Testis (tissue), 3 donors: ENCODE data around the gene TMED1. TPM values are rescaled to one million over a fixed set of nuclear protein-coding genes. Genes with fewer than 3 reads are reported as not detected.

Experiments used
- DNase-seq: peaks from one replicate; pipeline ENCODE4 v3.0.0-alpha.2; 2019
- H3K27ac ChIP-seq, 2 donors: fragments of 200-600 bp; sonication (generic); one replicate each; pipeline ENCODE4 v1.5.1; 2019
- H3K27me3 ChIP-seq: fragments of 200-600 bp; sonication (generic); one replicate; pipeline ENCODE4 v1.5.1; 2019
- H3K36me3 ChIP-seq: fragments of 200-600 bp; sonication (generic); one replicate; pipeline ENCODE4 v1.5.1; 2017; ENCODE audit warnings: low read depth; ENCODE audit errors: missing control alignments
- H3K4me1 ChIP-seq: fragments of 200-600 bp; sonication (generic); one replicate; pipeline ENCODE4 v1.5.1; 2019
- H3K4me3 ChIP-seq, 2 donors: fragments of 200-600 bp; sonication (generic); one replicate each; pipeline ENCODE4 v1.5.1; 2017 to 2019
- H3K9me3 ChIP-seq: fragments of 200-600 bp; sonication (generic); one replicate; pipeline ENCODE4 v1.5.1; 2017
- POLR2A ChIP-seq: fragments of 450-650 bp; IDR thresholded peaks from one replicate; pipeline ENCODE4 v1.6.1; 2017; ENCODE audit warnings: antibody characterized with exemption, mild to moderate bottlenecking, moderate library complexity
- WGBS, 2 donors: methylation state at CpG; one replicate each; pipeline ENCODE4 v1.1.5; 2018; 5-methylcytosine and 5-hydroxymethylcytosine counted together
- intact Hi-C: fragments of 100-400 bp; cut with DNase I; formaldehyde crosslinking; loops from one replicate; pipeline ENCODE4 v1.15.1; 2023; ENCODE audit warnings: low total_unique reads
- polyA plus RNA-seq: library from polyadenylated mRNA; stranded (reverse); fragments of 350-450 nt; fragmentation: Illumina TruSeq; extraction: RNeasy Lipid Tissue Mini Kit (QIAGEN cat#74804); gene quantifications from one replicate; pipeline ENCODE4 v1.2.3, GENCODE V29; 2014; ENCODE audit warnings: low read depth, low replicate concordance; ENCODE audit not compliant: insufficient read depth
- total RNA-seq, 2 donors: library from RNA; depleted of rRNA; stranded (reverse); fragments of >200 nt; gene quantifications; one replicate each; pipeline ENCODE4 v1.2.3, GENCODE V29; 2016
- TF ChIP-seq, protein P1 (sequence below), 3 experiments: fragments of 450-650 bp in 2 of 3; fragments of 200-600 bp in 1 of 3; sonication (generic) in 1 of 3; IDR thresholded peaks; one replicate each; pipeline ENCODE4 v1.5.1; 2016 to 2019; ENCODE audit warnings: antibody characterized with exemption in 3 of 3, mild to moderate bottlenecking in 2 of 3, moderate library complexity in 1 of 3

TMED1 gene
- total and polyA plus RNA-seq, 3 donors from 2014 or later, result 30.2 to 59.3 (median 34.0) TPM

GRCh38 chr19:10848230-10848856, 12.3 kb upstream of the TMED1 start, which contains the start of gene C19orf38:
Gene C19orf38, plus strand, starts transcription at chr19:10848415. Its CDS starts 94 bp downstream, at chr19:10848509.
- no peaks in the 10 kb centered on the region for H3K9me3 ChIP-seq
- DNase-seq, result no peak
- TF ChIP-seq POLR2A, result no peak
- TF ChIP-seq, protein P1, sequence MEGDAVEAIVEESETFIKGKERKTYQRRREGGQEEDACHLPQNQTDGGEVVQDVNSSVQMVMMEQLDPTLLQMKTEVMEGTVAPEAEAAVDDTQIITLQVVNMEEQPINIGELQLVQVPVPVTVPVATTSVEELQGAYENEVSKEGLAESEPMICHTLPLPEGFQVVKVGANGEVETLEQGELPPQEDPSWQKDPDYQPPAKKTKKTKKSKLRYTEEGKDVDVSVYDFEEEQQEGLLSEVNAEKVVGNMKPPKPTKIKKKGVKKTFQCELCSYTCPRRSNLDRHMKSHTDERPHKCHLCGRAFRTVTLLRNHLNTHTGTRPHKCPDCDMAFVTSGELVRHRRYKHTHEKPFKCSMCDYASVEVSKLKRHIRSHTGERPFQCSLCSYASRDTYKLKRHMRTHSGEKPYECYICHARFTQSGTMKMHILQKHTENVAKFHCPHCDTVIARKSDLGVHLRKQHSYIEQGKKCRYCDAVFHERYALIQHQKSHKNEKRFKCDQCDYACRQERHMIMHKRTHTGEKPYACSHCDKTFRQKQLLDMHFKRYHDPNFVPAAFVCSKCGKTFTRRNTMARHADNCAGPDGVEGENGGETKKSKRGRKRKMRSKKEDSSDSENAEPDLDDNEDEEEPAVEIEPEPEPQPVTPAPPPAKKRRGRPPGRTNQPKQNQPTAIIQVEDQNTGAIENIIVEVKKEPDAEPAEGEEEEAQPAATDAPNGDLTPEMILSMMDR (IDR thresholded peaks at IDR 0.05), result no peak
- H3K4me1 ChIP-seq, result no peaks in the 10 kb centered on the region
- no peak within 1 kb of the TSS for H3K27ac ChIP-seq
- no peak within 1 kb of the TSS for H3K4me3 ChIP-seq
- no peaks in the 10 kb centered on the region for H3K36me3 ChIP-seq
- intact Hi-C loops, result no loop called here
- WGBS, 2 donors, result 43 to 62% methylated on average over 13 to 14 of the region's 14 CpGs
- no peaks in the 10 kb centered on the region for H3K27me3 ChIP-seq

- Histone ChIP-seq H3K27ac (no peak overlapping the region), H3K36me3 (no peaks in the 10 kb centered on the region), H3K4me1 (no peaks in the 10 kb centered on the region), H3K4me3 (no peak overlapping the region), H3K9me3 (no peaks in the 10 kb centered on the region), H3K27me3 (no peaks in the 10 kb centered on the region)
- TF ChIP-seq, protein P1 (IDR thresholded peaks at IDR 0.05), result no peak
- TF ChIP-seq POLR2A, result no peak
- DNase-seq, result no peak
- intact Hi-C loops, result no loop called here
- 86 to 89% methylated on average over 2 of the region's 2 CpGs for WGBS, 2 donors
Measured at GRCh38 chr19:10846500-10847202, 10.6 kb upstream of the TMED1 start.

GRCh38 chr19:10842788-10843187, 6.8 kb upstream of the TMED1 start:
- DNase-seq, result no peak
- H3K27me3 ChIP-seq, result no peaks in the 10 kb centered on the region
- intact Hi-C loops, result no loop called here
- no peak for TF ChIP-seq POLR2A
- TF ChIP-seq, protein P1 (IDR thresholded peaks at IDR 0.05), result no peak
- no peaks in the 10 kb centered on the region for H3K9me3 ChIP-seq
- H3K27ac ChIP-seq, result no peak overlapping the region
- 87 to 90% methylated on average over 7 of the region's 7 CpGs for WGBS, 2 donors
- no peak overlapping the region for H3K4me3 ChIP-seq
- H3K36me3 ChIP-seq, result no peaks in the 10 kb centered on the region
- no peaks in the 10 kb centered on the region for H3K4me1 ChIP-seq

DNA sequence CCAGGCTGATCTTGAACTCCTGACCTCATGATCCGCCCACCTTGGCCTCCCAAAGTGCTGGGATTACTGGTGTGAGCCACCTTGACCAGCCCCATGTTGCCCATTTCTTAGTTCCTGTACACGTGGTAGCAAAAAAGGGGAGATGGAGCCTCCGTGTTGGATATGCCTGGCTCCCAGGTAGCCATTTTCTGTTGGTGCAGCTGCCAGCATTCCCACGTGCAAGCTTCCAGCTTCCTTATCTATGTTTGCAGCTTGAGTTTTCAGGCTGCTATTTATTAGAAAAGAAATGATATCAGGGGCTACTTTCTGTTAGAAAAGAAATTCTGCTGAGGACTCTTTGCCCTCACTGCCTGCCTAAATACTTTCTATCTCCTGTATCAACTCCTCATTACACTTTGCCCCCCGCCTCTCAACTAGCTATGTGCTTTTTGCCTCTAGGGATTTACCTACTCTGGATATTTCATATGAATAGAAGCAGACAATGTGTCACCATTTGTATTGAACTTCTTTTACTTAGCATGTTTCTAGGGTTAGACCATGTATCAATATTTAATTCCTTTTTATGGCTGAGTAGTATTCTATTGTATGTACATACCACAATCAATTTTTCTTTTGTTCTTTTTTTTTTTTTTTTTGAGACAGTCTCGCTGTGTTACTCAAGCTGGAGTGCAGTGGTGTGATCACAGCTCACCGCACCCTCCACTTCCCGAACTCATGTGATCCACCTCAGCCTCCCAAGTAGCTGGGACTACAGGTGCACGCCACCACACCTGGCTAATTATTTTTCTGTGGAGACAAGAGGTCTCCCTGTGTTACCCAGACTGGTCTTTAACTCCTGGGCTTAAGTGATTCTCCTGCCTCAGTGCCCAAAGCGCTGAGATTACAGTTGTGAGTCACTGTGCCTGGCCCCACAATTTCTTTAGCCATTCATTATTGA, 3.4 kb upstream of the TMED1 start:
- TF ChIP-seq POLR2A, result no peak
- TF ChIP-seq, protein P1 (IDR thresholded peaks at IDR 0.05), result no peak

More for the DNA sequence above, 3.4 kb upstream of the TMED1 start:
- Histone ChIP-seq H3K9me3 (no peaks in the 10 kb centered on the region), H3K4me3 (no peak overlapping the region), H3K36me3 (no peaks in the 10 kb centered on the region), H3K4me1 (peaks cover 7% of the 10 kb centered on the region), H3K27ac (no peak overlapping the region), H3K27me3 (no peaks in the 10 kb centered on the region)
- no peak for DNase-seq
- intact Hi-C loops, result no loop called here
- 71 to 77% methylated on average over 10 of the region's 10 CpGs for WGBS, 2 donors
